H1 (cell line): ENCODE measurements around the gene CTTNBP2. TPM values are rescaled to one million over a fixed set of nuclear protein-coding genes. Genes with fewer than 3 reads are reported as not detected.

Source experiments
- CTCF ChIA-PET: fragments of 300-600 bp; sonication (Branson Sonifier 250); formaldehyde crosslinking; loops from one replicate; lab custom pipeline; 2021; ENCODE audit not compliant: partially characterized antibody; lab: Charles Lee
- POLR2A ChIA-PET: fragments of 300-600 bp; sonication (Branson Sonifier 250); formaldehyde crosslinking; loops from one replicate; lab custom pipeline; 2021; ENCODE audit warnings: inconsistent platforms; ENCODE audit not compliant: partially characterized antibody; lab: Charles Lee
- DNase-seq, 2 experiments: peaks; one replicate each; pipeline versions ENCODE4 v3.0.0 to v3.0.0-alpha.2; 2010 to 2022; ENCODE audit warnings: low spot score in 2 of 2, low read depth in 1 of 2, mixed read lengths in 1 of 2
- FAIRE-seq: peaks from 2 replicates; lab custom pipeline; 2011; peaks lifted over from hg19 to GRCh38; lab: Jason Lieb, UNC
- H2AFZ ChIP-seq: 2 replicates; pipeline ENCODE4 v1.8.1; 2012; ENCODE audit warnings: low read length, inconsistent platforms
- H2AK5ac ChIP-seq: 2 replicates; pipeline ENCODE4 v1.6.1; 2013; ENCODE audit warnings: low read depth, low read length
- H2BK120ac ChIP-seq: replicated peaks from 2 replicates; pipeline ENCODE3; 2013; ENCODE audit warnings: low read depth, low read length, inconsistent platforms
- H2BK12ac ChIP-seq: 2 replicates; pipeline ENCODE4 v1.6.1; 2013; ENCODE audit warnings: low read depth, low read length
- H2BK15ac ChIP-seq: 2 replicates; pipeline ENCODE4 v1.6.1; 2013; ENCODE audit warnings: low read length
- H2BK20ac ChIP-seq: 2 replicates; pipeline ENCODE4 v1.6.1; 2013; ENCODE audit warnings: low read length
- H2BK5ac ChIP-seq: 2 replicates; pipeline ENCODE4 v1.6.1; 2013; ENCODE audit warnings: low read depth, low read length
- H3K14ac ChIP-seq: 2 replicates; pipeline ENCODE4 v1.6.1; 2013; ENCODE audit warnings: inconsistent platforms; ENCODE audit not compliant: insufficient read length
- H3K18ac ChIP-seq: 2 replicates; pipeline ENCODE4 v1.6.1; 2013; ENCODE audit warnings: low read length; ENCODE audit errors: extremely low read depth
- H3K23ac ChIP-seq: 2 replicates; pipeline ENCODE4 v1.6.1; 2013; ENCODE audit warnings: inconsistent platforms; ENCODE audit not compliant: insufficient read length
- H3K23me2 ChIP-seq: 2 replicates; pipeline ENCODE4 v1.6.1; 2013; ENCODE audit warnings: low read depth, low read length
- H3K27ac ChIP-seq: 2 replicates; pipeline ENCODE4 v1.6.1; 2011; ENCODE audit warnings: low read depth, low read length, inconsistent platforms
- H3K27me3 ChIP-seq, 4 experiments: replicated peaks in 1 of 4; 1 replicate in 1 of 4; 2 replicates in 3 of 4; pipeline versions ENCODE4 v1.6.1 to v1.8.1; 2011 to 2013; ENCODE audit warnings: low read length in 3 of 4, mild to moderate bottlenecking in 3 of 4, inconsistent platforms in 2 of 4, mixed read lengths in 2 of 4, moderate library complexity in 1 of 4; ENCODE audit not compliant: control insufficient read depth in 3 of 4, insufficient read depth in 3 of 4; ENCODE audit errors: extremely low read depth in 1 of 4
- H3K36me3 ChIP-seq, 4 experiments: 2 replicates each; pipeline versions ENCODE4 v1.6.1 to v1.8.1; 2011 to 2013; ENCODE audit warnings: mild to moderate bottlenecking in 4 of 4, low read length in 3 of 4, moderate library complexity in 2 of 4, control low read depth in 1 of 4, inconsistent platforms in 1 of 4; ENCODE audit not compliant: insufficient read depth in 4 of 4, control insufficient read depth in 2 of 4
- H3K4ac ChIP-seq: replicated peaks from 2 replicates; pipeline ENCODE3; 2013; ENCODE audit warnings: low read length, low read depth, mixed read lengths, inconsistent platforms; ENCODE audit not compliant: insufficient read length
- H3K4me1 ChIP-seq, 4 experiments: replicated peaks in 1 of 4; 1 replicate in 1 of 4; 2 replicates in 3 of 4; pipeline versions ENCODE4 v1.6.1 to v1.8.1; 2011 to 2013; ENCODE audit warnings: low read length in 3 of 4, inconsistent platforms in 2 of 4, mixed read lengths in 1 of 4; ENCODE audit not compliant: insufficient read depth in 4 of 4, control insufficient read depth in 3 of 4
- H3K4me2 ChIP-seq, 2 experiments: 2 replicates each; pipeline versions ENCODE4 v1.6.1 to v1.8.1; 2011 to 2013; ENCODE audit warnings: low read depth in 2 of 2, low read length in 2 of 2, control low read depth in 1 of 2, inconsistent platforms in 1 of 2, mild to moderate bottlenecking in 1 of 2; ENCODE audit not compliant: insufficient read depth in 1 of 2
- H3K4me3 ChIP-seq, 4 experiments: fragments of 200-600, 300-600 bp in 1 of 4; sonication (generic), shearing (Covaris generic), sonication (Bioruptor Twin) in 1 of 4; 2 replicates each; pipeline versions ENCODE4 v1.5.1 to v1.8.1; 2011 to 2016; ENCODE audit warnings: low read length in 4 of 4, low read depth in 3 of 4, control low read depth in 2 of 4, inconsistent platforms in 2 of 4, mild to moderate bottlenecking in 2 of 4, mixed read lengths in 1 of 4, moderate library complexity in 1 of 4; ENCODE audit not compliant: insufficient read depth in 2 of 4; ENCODE audit errors: extremely low read depth in 1 of 4
- H3K56ac ChIP-seq: replicated peaks from 2 replicates; pipeline ENCODE3; 2013; ENCODE audit warnings: low read depth, mild to moderate bottlenecking, mixed read lengths, low read length, inconsistent platforms; ENCODE audit not compliant: insufficient read length
- H3K79me1 ChIP-seq: 2 replicates; pipeline ENCODE4 v1.6.1; 2013; ENCODE audit warnings: low read depth, low read length, control low read depth
- H3K79me2 ChIP-seq, 2 experiments: 2 replicates each; pipeline versions ENCODE4 v1.6.1 to v1.8.1; 2012 to 2013; ENCODE audit warnings: low read length in 2 of 2, mild to moderate bottlenecking in 2 of 2, inconsistent platforms in 1 of 2; ENCODE audit not compliant: insufficient read depth in 2 of 2, control insufficient read depth in 1 of 2
- H3K9ac ChIP-seq, 4 experiments: replicated peaks in 1 of 4; 1 replicate in 1 of 4; 2 replicates in 3 of 4; pipeline versions ENCODE4 v1.6.1 to v1.8.1; 2011 to 2013; ENCODE audit warnings: low read depth in 3 of 4, low read length in 3 of 4, control low read depth in 2 of 4, mild to moderate bottlenecking in 2 of 4, moderate library complexity in 2 of 4, inconsistent platforms in 1 of 4; ENCODE audit errors: extremely low read depth in 1 of 4
- H3K9me3 ChIP-seq, 2 experiments: 2 replicates each; pipeline versions ENCODE4 v1.6.1 to v1.8.1; 2012 to 2013; ENCODE audit warnings: mild to moderate bottlenecking in 2 of 2, moderate library complexity in 2 of 2, control low read depth in 1 of 2, inconsistent platforms in 1 of 2, low read depth in 1 of 2, low read length in 1 of 2, mixed read lengths in 1 of 2; ENCODE audit not compliant: insufficient read depth in 2 of 2
- H4K20me1 ChIP-seq, 2 experiments: replicated peaks in 1 of 2; 2 replicates each; pipeline versions ENCODE3 to v1.8.1; 2011 to 2013; ENCODE audit warnings: inconsistent platforms in 2 of 2, low read length in 2 of 2, mild to moderate bottlenecking in 1 of 2; ENCODE audit not compliant: insufficient read depth in 2 of 2, control insufficient read depth in 1 of 2
- H4K5ac ChIP-seq: 2 replicates; pipeline ENCODE4 v1.6.1; 2013; ENCODE audit warnings: low read length, low read depth, mixed read lengths, inconsistent platforms; ENCODE audit not compliant: insufficient read length
- H4K8ac ChIP-seq: 2 replicates; pipeline ENCODE4 v1.8.0; 2013; ENCODE audit warnings: mild to moderate bottlenecking, moderate library complexity, low read length, inconsistent platforms; ENCODE audit not compliant: insufficient read depth; ENCODE audit errors: extremely low read depth
- H4K91ac ChIP-seq: replicated peaks from 2 replicates; pipeline ENCODE3; 2013; ENCODE audit warnings: low read length, mixed read lengths, inconsistent platforms; ENCODE audit not compliant: insufficient read length
- EP300 ChIP-seq, 2 experiments: IDR thresholded peaks; 1 replicate in 1 of 2; 2 replicates in 1 of 2; pipeline ENCODE4 v1.6.1; 2011 to 2012; ENCODE audit warnings: low read depth in 2 of 2, low read length in 2 of 2, mild to moderate bottlenecking in 2 of 2, borderline replicate concordance in 1 of 2, inconsistent platforms in 1 of 2, moderate library complexity in 1 of 2
- GTF2F1 ChIP-seq: IDR thresholded peaks from 2 replicates; pipeline ENCODE4 v1.6.1; 2012; ENCODE audit warnings: low read depth, low read length, improper control_type of control experiment, borderline replicate concordance
- KDM4A ChIP-seq: IDR thresholded peaks from one replicate; pipeline ENCODE4 v1.7.1; 2012; ENCODE audit warnings: low read depth, mild to moderate bottlenecking, moderate library complexity, low read length, inconsistent platforms; ENCODE audit not compliant: severe bottlenecking
- POLR2AphosphoS5 ChIP-seq: IDR thresholded peaks from 2 replicates; pipeline ENCODE4 v1.6.1; 2011; ENCODE audit warnings: low read depth, low read length
- RFX5 ChIP-seq: IDR thresholded peaks from 2 replicates; pipeline ENCODE4 v1.6.1; 2011; ENCODE audit warnings: low read depth, low read length, improper control_type of control experiment, borderline replicate concordance
- WGBS, 2 experiments: shearing (Covaris generic) in 1 of 2; methylation state at CpG; one replicate each; pipeline versions ENCODE4 v1.1.6 to v1.1.7; 2013 to 2015; ENCODE audit warnings: low lambda C conversion rate in 2 of 2, mixed read lengths in 2 of 2, inconsistent platforms in 1 of 2, low coverage in 1 of 2, missing lambda C conversion rate in 1 of 2; ENCODE audit not compliant: insufficient replicate concordance in 2 of 2, insufficient coverage in 1 of 2, insufficient read length in 1 of 2; ENCODE audit errors: extremely low coverage in 1 of 2, missing lambda C conversion rate in 1 of 2; 5-methylcytosine and 5-hydroxymethylcytosine counted together
- polyA plus RNA-seq, 7 experiments: library from polyadenylated mRNA; depleted of rRNA in 3 of 7; stranded (reverse) in 5 of 7; unstranded in 2 of 7; fragments of >200 nt in 5 of 7; fragments of 200-250 nt in 2 of 7; gene quantifications; 1 replicate in 5 of 7; 2 replicates in 1 of 7; 4 replicates in 1 of 7; pipeline versions ENCODE4 v1.2.1 to v1.2.3, GENCODE V29; 2011 to 2013; ENCODE audit warnings: missing spikeins in 2 of 7, mixed read lengths in 2 of 7
- total RNA-seq: library from RNA; stranded (reverse); fragmentation: NEBNext Ultra II Directional; extraction: Animal tissue kit (Norgen Biotek cat#: 25700); gene quantifications from 2 replicates; pipeline ENCODE4 v1.2.1, GENCODE V29; 2021

CTTNBP2 gene
- total and polyA plus RNA-seq, 2 of the 8 experiments (the other 6 are each of a cell fraction or from before 2014, with no cell fraction given) = 15.3 to 35.1 TPM

GRCh38 chr7:117830422-117830954 lies 42.8 kb downstream of the CTTNBP2 start:
- no peak overlapping the region for H3K4me3 ChIP-seq
- POLR2A ChIA-PET = interaction anchor here (1.3 to 2.0 kb wide), 2 partner anchors 8 to 21 kb away, joined by 3 to 5 read pairs; no protein-coding TSS in a partner anchor
- no peaks in the 10 kb centered on the region; the same call in 1 of the 2 replicates for H3K23me2 ChIP-seq
- H3K27ac ChIP-seq = no peak overlapping the region
- CTCF ChIA-PET = interaction anchor here (1.1 to 3.1 kb wide), 10 partner anchors 7 to 323 kb away, joined by 3 to 11 read pairs (median 4); partner anchors contain the start of gene CTTNBP2
- peaks cover 0 to 10% (median 5%) of the 10 kb centered on the region in 4 experiments; a peak in 2 of 8 replicates for H3K36me3 ChIP-seq
- H3K4me1 ChIP-seq = peaks cover 2 to 7% (median 6%) of the 10 kb centered on the region in 4 experiments; a peak in 4 of 7 replicates
- no peak overlapping the region for H3K4me2 ChIP-seq
- H4K91ac ChIP-seq = no peak overlapping the region
- no peaks in the 10 kb centered on the region for H3K27me3 ChIP-seq
- H3K18ac ChIP-seq = no peak overlapping the region
- no peaks in the 10 kb centered on the region for H3K9me3 ChIP-seq
- no peak overlapping the region for H2BK120ac ChIP-seq
- peaks cover 0 to 50% of the 10 kb centered on the region in 2 experiments; a peak in 3 of 4 replicates for H3K79me2 ChIP-seq
- 86% methylated on average over 5 of the region's 5 CpGs; no CpG with 5 or more reads in 1 of the 2 experiments for WGBS, 2 experiments
- no peak overlapping the region for H3K23ac ChIP-seq
- no peak overlapping the region for H2BK12ac ChIP-seq
- FAIRE-seq (no peak), DNase-seq (no peak)
- H3K56ac ChIP-seq = no peak overlapping the region
- H2BK5ac ChIP-seq = no peak overlapping the region
- no peak overlapping the region for H3K4ac ChIP-seq
- H4K8ac ChIP-seq = no peak overlapping the region
- no peak overlapping the region for H3K14ac ChIP-seq
- H2AFZ ChIP-seq = no peak overlapping the region
- peaks cover 4% of the 10 kb centered on the region; the same call in 1 of the 2 replicates for H3K79me1 ChIP-seq
- H2AK5ac ChIP-seq = no peak overlapping the region
- no peak overlapping the region for H3K9ac ChIP-seq
- H4K5ac ChIP-seq = no peak overlapping the region
- H4K20me1 ChIP-seq = no peaks in the 10 kb centered on the region
- H2BK15ac ChIP-seq = no peak overlapping the region
- TF ChIP-seq GTF2F1 (no peak), RFX5 (no peak), KDM4A (no peak), EP300 (IDR thresholded peaks at IDR 0.05; ENCODE audit: borderline replicate concordance in 1 of 2, low read depth in 2 of 2, low read length in 2 of 2) (no peak), POLR2AphosphoS5 (no peak)
- H2BK20ac ChIP-seq = no peak overlapping the region
